NCI-H345 treated with DMSO at 0.1 percent for 48 hours (cell line): ENCODE data around the gene GMPS.
"Not testable (repeated sequence)": the region's sequence is repeated elsewhere in the genome, so short reads cannot be mapped to it uniquely, and the experiment has no call there.

Source experiments
- DNase-seq: peaks from one replicate; lab custom pipeline; 2025; ENCODE audit not compliant: unreplicated experiment; lab: John Stamatoyannopoulos, UW

GMPS gene

DNA sequence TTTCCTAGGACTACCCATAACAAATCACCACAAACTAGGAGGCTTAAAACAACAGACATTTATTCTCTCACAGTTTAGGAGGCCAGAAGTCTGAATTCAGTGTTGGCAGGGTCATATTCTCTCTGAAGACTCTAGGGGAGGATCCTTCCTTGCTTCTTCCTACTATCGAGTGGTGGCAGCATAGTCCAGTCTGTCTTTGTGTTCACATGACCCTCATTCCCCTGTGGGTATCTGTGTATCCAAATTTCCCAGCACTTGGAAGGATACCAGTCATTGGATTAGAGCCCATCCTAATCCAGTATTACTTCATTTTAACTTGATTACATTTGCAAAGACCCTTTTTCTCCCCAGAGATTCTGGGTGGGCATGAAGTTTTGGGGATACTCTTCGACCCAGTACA lies 63.8 kb downstream of the GMPS start:
- DNase-seq, result no peak

DNA sequence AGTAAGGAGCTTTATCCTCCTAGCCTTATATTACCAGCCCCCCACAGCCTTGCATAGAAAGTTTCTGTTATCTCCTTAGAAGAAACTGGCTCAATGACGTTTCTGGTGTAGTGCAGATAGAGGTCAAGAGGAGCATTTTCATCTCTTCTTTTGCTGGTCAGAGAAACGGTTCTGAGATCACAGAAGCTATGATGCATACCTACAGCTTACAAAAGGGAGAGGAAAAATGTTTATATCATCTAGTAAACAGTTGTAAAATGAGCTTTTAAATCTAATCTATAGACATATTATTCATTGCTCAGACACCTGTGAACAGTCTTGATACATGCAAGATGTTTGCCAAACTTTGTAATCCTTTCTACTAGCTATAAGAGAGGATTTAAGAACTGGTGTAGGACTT lies 68.0 kb downstream of the GMPS start:
- DNase-seq, result no peak

DNA sequence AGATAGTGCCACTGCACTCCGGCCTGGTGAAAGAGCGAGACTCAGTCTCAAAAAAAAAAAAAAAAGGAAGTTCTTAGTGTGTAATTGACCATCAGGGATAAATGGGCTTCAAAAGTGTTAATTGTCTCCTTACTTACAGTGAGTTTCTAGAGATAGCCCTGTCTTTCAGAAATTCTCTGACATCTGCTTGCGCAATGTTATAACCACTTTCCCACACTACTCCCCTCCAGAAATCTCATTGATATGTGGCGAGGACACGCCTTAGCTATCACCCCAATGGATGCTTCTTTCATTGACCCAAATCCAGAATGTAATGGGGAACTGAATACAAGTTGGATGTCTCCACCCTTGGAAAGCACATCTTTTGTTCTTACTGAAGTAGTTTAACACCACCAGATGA lies 70.9 kb downstream of the GMPS start:
- no peak for DNase-seq

DNA sequence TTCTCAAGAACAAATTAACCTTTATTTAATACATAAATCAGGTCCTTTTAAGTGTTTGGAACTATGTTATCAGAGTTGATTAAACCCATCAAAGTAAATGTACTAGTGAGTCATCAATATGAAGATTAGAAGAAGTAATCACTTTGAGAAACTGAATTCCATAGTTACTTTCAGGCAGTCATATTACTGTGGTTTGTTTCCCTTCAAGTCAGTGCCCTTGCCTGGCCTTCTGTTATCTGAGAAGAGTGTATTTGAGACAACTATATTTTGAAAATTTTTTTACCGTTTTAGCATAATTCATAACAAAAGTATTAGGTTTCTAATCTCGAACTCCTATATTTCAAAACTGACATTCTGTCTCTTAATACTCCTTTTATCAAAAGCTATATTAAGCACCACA lies 73.6 kb downstream of the GMPS start:
- no peak for DNase-seq

DNA sequence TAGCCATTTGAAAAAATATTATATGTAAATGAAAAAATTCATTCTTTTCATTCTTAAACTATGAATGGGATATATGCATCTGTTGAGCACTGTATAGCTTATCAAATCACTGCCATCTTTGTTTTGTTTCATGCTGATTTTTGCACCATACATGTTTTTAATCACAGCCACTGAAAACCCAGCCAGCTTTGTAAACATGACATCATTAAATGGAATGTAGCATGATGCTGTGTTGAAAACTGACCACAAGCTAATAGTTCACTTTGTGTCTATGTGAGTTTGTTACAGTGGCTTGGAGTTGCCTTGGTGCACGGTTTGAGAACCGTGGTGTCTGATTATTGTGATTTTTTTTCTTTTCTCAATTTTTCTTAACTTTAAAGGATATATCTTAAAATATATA lies 75.7 kb downstream of the GMPS start:
- DNase-seq, result no peak

DNA sequence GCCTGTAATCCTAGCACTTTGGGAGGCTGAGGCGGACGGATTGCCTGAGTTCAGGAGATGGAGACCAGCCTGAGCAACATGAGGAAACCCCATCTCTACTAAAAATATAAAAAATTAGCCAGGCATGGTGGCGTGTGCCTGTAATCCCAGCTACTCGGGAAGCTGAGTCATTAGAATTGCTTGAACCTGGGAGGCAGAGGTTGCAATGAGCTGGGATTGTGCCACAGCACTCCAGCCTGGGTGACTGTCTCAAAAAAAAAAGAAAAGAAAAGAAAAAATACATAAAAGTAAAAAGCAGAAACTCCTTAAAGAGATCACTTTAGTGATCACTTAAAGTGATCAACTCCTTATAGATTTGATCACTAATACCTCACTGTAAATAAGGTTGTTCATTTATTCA lies 78.0 kb downstream of the GMPS start:
- no peak for DNase-seq

DNA sequence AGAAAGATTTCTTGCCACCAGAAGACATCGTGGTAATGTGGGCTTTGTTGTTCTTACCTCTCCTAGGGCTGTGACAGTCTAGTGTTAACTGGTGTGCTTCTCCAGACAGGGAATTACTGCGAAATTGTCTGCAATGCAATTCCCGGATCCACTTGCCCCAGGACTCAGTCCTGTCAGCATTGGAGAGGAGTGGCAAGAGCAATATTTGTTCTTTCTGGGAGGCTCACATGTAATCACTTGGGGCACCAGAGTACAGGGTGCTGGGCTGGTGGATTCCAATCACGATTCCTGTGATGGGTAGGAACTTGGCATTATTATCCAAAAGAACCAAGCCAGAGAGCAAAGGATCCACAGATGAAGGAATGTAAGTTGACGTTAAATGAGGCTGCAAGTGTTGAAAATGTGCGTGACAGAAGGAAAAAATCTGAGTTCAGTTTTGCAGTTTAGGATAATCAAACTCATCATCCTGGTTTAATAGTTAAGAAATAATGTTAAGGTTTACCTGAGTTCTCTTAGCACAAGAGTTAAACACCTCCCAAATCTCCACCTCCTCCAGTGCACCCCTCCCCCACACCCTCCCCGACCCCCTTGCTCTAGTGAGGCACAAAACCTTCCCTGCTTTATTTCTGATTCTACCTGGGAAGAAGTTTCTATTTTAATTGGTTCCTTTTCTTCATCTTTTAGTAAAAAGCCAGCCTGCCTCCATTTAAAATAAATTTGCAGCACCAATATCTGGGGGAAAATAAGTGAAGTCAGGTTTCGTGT lies 79.2 kb downstream of the GMPS start:
- no peak for DNase-seq

DNA sequence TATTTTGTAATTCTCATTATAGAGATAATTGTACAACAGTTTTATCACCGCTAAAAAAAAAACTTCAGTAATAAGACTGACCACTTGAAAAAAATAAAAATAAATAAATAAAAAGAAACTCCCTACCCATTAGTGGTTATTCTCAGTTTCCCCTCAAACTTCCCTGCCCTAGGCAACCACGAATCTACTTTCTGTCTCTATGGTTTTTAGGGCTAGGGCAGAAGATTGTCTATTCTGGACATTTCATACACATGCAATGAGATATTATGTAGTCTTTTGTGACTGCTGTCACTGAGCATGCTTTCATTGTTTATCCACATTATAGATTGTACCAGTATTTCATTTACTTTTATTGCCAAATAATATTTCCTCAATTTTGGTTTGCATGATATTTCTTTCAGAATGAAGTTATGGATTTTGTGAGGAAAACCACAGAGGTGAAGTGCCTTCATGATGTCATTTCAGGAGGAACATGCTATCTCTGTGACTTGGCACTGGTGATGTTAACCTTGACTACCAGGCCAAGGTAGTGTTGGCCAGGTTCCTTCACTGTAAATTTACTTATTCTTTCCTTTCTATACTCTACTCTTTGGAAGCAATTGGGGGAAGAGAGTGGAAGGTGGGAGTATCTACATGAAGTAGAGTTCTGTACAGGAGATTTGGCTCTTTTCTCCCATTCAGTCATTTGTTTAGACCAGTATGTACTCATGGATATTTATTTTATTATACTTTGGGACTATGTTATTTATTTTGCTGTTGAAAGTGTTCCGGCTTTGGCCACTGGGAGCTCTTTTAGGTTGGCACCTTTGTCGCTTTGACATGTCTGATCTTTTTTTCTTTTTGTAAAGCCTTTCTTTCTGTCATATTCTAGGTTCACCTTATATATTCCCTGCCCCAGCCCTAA lies 86.3 kb downstream of the GMPS start:
- no peak for DNase-seq

DNA sequence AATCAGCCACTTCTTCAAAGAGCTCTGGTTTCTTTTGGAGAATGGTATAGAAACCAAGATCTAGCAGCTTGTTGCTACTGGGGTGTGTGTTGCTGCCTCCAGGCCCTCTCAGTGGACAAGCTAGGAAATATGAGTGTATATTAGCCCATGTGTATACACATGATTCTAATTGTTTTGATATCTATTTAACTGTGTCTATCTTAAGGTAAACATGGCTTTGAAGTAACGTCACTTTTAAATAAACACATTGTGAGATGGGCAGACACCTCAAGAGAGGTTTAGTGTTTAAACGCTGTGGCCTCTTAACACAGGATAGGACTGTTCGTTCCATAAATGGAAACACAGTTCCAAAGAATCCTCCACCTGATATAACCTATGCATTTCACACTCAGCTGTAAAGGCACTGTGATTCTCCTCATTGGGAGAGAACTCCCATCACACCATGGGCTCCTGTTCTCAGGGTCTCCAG lies 87.0 kb downstream of the GMPS start:
- no peak for DNase-seq

DNA sequence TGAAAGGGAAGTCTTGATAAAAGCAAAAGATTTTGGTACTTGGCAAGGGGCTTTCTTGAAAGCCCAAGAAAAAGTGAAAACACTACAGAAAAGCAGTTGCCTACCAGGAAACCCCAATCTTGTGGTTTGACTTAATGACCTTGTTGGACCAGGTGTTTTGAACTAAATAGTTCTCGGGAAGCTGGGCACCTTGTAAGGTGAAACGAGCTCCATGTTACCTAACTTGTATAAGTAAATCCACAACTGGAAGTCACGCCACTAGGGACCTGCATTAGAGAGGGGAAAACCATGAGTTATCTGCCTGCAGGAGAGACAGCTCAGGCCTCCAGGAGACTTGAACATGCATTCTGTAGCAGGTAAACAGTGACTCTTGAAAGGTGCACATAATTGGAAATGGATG lies 88.2 kb downstream of the GMPS start:
- DNase-seq, result no peak

DNA sequence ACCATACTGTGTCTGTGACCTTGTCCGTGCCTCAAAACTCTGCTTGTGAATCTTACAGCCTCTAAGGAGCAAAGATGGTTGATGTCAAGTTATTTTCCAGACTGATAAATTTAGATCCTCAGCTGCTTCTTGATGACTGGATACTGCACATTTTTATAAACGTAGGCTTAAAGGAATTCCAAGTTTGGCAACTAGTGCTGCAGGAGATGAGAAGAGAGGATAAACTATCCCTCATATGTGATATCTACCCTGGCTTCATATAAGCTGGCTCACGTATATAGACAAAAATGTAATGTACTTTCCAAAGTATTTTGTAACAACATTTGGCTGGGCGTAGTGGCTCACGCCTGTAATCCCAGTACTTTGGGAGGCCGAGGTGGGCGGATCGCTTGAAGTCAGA lies 89.6 kb downstream of the GMPS start:
- DNase-seq, result no peak

DNA sequence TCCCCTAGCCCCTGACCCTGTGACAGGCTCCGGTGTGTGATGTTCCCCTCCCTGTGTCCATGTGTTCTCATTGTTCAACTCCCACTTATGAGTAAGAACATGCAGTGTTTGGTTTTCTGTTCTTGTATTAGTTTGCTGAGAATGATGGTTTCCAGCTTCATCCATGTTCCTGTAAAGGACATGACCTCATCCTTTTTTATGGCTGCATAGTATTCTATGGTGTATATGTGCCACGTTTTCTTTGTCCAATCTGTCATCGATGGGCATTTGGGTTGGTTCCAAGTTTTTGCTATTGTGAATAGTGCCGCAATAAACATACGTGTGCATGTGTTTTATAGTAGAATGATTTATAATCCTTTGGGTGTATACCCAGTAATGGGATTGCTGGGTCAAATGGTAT lies 90.6 kb downstream of the GMPS start:
- not testable (repeated sequence) for DNase-seq

DNA sequence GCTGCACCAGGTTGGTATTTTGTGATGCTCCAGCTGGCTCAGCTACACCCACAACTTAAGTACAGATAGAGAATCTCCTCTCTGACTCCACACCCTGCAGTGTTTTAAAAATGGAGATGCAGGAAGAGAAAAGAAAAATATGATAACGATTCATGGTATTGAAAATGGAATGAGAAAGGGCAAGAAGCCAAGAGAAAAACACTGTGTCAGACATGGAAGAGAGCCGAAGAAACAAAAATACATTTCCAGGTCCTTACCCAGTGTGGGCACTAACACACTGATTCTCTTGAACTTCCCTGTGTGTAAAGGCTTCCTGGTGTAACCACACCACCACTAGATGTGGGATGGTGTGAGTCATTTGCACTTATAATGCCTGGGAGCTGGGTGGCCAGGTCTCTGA lies 93.1 kb downstream of the GMPS start:
- DNase-seq, result no peak

DNA sequence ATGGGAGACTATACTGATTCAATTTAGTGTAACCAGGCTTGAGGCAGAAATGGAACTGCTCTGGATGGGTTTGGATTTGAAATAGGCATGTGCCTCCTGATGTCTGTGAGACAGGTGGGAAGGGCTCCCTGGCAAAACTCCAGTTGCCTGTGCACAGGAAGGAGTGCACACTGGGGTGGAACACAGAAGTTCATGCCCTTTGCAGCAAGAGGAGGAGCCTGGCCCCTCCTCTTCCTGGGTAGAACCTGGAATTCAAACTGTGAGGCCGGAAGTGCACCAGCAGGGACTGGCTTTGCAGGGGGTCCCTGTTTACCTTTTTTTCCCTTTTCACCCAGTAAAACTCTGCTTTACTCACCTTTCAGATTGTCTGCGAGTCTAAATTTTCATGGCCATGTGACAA lies 99.9 kb downstream of the GMPS start:
- DNase-seq, result peak; percentile 13

DNA sequence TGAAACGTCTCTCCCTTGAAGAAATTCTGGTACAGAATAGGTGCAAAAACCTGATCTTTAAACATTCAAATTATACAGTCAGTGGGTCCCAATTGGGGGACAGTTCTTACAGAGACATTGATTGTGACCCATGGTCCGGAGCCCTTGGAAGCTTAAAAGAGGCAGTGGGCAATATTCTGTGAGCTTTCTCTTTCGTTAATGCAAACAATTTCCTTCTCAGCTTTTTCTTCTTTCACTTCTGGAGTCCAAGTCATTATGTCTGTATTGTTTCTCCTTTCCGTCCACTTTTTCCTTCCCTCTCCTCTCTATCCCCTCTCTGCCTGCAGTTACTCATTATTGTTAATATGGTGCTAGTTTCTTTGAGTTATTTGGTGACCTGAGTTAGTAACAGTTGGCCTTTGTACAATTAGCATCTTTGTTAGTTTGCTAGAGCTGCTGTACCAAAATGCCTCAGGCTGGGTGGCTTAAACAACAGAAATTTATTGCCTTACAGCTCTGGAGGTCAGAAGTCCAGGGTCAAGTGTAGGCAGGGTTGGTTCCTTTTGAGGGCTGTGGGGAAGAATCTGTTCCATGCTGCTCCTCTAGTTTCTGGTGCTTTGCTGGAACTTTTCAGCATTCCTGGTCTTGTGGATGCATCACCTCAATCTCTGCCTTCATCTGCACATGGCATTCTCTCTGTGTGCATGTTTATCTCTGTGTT lies 102.6 kb downstream of the GMPS start:
- no peak for DNase-seq

DNA sequence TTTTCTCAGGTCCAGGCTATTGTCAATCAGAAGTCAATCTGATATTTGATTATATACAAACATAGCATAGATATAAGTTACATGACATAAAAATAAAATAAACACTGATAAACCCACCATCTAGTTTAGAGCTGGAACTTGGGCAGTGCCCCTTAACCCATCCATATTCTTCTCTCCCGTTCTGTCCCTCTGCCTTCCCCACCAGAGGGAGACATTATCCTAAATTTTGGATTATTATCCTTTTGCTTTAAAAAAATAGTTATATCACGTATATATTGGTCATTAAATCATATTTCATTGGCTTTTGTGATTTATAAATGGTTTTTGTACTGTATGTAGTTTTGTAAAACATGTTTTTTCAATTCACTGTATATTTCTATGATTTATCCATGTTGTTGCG lies 107.9 kb downstream of the GMPS start:
- no peak for DNase-seq

DNA sequence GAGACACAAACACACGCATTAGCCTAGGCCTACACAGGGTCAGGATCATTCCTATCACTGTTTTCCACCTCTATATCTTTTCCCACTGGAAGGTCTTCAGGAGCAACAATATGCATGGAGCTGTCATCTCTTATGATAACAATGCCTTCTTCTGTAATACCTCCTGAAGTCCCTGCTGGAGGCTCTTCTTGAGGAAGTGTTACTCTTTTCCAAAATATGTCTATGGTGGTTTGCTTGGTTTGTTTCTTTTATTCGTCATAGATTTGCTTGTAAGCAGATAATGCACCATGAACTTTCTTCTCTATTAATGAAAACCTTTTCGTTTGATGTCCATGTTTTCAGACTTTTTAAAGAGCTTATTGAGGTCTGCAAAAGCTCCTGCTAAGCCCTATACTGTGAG lies 109.3 kb downstream of the GMPS start:
- DNase-seq, result no peak

DNA sequence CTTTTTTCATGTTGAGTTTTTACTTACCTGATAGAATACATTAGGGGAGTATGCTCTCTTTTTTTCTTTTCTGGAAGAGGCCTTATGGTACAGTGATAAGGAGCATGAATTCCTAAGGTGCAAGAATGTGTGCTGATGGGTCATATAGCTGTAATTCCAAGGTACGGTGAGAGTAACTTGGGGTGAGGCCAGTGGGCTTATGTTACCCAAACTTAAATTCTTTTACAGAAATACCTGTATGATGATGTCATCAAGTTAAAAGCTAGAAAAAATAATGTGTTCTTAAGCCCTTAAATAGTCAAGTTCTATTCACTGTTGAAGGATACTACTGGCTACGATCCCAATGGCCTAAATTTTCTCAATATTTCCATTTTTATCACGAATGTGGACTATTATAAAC lies 111.2 kb downstream of the GMPS start:
- DNase-seq, result no peak

DNA sequence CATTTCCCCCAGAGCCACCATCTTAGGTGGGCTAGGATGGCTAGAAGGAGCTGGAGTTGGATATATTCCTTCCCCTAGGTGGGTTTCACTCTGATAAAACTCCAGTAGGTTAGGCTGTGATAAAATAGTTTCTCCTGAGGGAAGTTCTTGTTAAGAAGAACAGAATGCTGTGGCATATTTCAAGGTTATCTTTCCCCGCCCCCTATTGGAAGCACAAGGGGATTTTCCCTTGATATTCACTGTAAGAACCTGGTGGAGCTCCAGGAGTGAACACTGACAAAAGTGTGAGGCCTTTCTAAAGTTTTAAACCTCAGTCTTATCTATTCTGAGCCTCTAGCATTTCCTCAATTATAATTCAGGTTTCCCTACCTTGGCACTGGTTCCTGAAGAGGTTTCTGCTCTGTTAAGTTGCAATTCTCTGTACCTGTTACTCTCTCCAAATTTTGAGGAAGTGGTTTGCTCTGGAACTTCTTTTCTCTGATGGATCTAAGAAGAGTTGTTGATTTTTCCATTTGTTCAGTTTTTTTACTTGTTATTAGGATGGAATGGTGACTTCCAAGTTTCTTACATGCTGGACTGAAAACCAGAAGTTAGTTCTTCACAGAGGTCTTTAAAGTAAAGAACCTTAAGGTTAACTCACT lies 113.5 kb downstream of the GMPS start:
- DNase-seq, result no peak

DNA sequence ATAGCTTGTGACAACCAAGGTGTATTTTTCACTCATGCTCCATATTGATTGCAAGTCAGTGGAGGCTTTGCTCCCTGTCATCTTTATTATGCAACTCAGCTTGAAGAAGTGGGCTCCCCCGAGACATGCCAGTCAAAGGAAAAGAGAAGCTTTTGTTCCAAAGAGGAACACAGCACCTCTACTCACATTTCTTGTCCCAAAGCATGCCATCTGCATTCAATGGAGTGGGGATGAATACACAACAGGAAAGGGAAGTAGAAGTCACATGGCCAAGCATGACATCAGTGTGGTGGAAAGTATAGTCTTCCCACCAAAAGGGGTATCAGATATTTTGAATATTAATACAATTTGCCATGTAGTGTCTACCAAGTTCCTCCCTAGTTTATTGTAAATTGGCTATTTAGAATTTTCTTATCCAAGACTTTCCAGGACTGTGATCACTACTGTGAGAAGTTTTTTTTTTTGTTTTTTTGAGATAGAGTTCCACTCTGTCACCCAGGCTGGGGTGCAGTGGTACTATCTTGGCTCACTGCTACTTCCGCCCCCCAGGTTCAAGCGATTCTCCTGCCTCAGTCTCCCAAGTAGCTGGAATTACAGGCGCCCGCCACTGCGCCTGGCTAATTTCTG lies 114.5 kb downstream of the GMPS start:
- DNase-seq, result no peak

DNA sequence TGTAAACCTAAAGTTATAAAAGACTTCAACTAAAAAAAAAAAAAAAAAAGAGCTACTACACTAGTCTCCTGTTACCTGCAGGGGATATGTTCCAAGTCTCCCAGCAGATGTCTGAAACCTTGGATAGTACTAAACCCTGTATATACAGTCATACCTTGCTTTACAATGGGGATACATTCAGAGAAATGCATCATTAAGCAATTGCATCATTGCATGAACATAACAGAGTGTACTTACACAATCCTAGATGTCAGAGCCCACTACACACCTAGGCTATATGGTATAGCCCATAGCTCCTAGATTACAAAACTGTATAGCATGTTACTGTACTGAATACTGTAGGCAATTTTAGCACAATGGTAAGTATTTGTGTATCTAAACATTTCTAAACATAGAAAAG lies 119.1 kb downstream of the GMPS start:
- DNase-seq, result no peak
